HG03066 (cell line): ENCODE measurements around the gene AGPAT3.

Experiments used
- ATAC-seq: cut with Tn5 transposase; IDR thresholded peaks from one replicate; pipeline ENCODE4 v1.9.1; 2021; ENCODE audit warnings: low read depth; ENCODE audit not compliant: unreplicated experiment

The AGPAT3 gene

GRCh38 chr21:44011579-44012473 lies 146.8 kb downstream of the AGPAT3 start, which contains the start of gene TRAPPC10:
TRAPPC10 (plus strand) TSS chr21:44012309; CDS start chr21:44012494, 185 bp downstream.
- peak; percentile 56 for ATAC-seq

DNA sequence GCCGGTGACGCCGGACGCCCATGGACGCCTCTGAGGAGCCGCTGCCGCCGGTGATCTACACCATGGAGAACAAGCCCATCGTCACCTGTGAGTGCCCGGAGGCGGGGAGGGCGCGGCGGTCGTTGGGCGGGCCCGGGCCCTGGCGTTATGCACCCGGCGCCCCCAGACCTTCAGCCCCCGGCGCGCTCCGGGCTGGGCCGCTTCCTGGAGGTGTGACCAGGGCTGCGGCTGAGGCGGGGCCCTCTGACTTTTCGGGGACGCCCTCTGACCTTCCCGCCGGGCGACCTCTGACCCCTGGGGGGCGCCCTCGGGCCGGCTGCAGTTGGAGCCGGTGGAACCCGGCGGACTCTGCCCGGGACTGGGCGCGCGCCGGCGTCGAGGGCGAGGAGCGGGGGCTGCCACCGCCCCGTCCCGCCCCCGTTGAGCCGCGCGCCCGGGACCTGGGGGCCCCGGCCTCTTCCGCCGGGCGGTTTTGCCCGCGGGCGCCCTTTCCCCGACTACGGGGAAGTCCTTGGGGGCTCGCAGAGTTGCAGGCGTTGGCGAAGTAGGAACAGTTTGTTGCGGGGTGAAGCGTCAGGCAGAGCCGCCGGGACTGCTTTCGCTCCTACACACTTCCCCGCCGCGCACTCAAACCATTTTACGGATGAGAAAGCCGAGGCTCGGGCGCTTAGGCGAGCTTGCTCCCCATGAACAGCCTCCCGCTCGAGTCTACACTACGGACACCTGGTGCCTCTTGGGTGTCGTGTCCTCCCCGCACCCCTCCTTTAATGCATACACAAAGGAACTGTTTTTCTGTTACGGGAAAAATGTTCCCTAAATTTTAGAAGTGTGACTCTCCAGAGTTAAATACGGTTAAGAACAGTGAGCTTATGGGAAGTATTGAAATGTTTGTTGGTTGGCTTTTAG lies 147.7 kb downstream of the AGPAT3 start:
- peak; percentile 69 for ATAC-seq

DNA sequence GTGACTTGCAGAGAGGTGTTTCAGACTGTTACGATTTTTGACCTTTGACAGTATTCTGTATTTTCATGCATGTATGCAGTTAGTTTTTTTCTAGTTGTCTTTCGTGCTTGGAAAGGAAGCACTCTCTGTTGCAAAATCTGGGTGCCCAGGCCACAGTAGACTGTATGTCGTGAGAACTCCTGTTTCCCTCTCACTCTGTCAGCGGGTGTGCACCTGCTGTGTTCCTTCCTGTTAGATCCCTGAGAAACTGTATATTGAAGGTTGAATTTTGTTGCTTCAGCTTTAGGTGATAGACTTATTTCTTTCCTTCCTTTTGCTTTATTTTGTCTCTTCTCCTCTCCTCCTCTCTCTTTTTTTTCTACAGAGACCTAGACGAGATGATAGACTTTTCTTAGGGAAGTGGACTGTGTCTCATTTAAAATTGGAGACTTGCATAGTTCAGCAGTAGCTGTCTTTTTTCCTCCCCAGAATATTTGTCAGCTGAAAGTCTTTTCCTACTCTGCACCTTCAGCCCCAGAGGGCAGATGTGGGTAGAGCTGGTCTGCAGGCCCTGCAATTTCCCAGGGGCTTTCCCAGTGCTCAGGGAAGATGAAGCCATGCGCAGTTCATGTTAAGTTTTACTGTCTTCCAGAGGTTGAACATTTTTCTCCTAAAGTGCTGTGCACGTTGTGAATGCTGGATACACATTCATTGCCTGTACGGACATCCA lies 148.5 kb downstream of the AGPAT3 start:
- no peak for ATAC-seq

GRCh38 chr21:44017601-44018000 lies 152.6 kb downstream of the AGPAT3 start:
- no peak for ATAC-seq

DNA sequence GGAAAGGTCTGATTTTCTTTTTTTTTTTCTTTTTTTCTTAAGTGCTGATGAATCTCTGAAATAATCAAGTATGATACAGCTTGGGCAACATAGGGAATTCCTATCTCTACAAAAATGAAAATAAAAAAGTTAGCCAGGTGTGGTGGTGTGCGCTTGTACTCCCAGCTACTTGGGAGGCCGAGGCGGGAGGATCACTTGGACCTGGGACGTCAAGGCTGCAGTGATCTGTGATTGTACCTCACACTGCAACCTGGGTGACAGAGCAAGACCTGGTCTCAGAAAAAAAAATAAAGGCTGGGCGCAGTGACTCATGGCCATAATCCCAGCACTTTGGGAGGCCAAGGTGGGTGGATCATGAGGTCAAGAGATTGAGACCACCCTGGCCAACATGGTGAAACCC lies 153.1 kb downstream of the AGPAT3 start:
- no peak for ATAC-seq

GRCh38 chr21:44018813-44019567 lies 154.0 kb downstream of the AGPAT3 start:
- ATAC-seq, result no peak

- ATAC-seq, result no peak
These were observed 154.5 kb downstream of the AGPAT3 start for GRCh38 chr21:44019568-44019958.

DNA sequence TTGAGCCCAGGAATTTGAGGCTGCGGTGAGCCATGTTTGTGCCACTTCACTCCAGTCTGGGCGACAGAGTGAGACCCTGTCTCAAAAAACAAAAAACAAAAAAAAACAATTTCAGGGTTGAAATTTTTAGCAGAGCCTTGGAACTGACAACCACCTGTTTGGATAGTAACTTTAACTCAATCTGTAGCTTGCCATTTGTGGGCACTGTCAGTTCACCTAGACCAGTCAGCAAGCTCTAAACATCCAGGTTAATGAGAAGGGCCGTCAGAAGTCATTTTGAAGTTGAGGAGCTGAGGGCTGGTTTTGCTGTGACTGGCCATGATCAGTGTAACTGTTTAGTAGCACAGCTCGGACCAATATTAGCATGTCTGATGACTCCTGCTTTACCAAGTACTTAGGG lies 155.5 kb downstream of the AGPAT3 start:
- ATAC-seq, result no peak

DNA sequence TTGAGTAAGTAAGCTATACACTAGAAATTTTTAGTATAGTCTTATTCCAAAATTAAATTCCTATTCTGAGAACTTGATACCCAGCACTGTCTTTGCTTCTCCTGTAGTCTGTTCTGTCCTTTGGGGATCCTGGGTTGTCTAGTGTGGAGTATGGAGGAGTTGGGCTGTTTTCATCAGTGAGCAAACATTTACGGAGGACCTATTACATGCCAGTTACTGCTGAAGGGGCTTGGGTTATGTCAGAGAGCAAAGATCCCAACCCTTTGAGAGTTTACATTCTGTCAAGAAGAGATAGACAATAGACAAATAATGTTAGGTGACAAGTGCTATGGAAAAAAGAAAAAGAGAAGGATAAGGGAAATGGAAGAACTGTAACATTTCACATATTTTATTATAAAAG lies 156.0 kb downstream of the AGPAT3 start:
- ATAC-seq, result no peak

- ATAC-seq, result no peak
These were observed 159.2 kb downstream of the AGPAT3 start for GRCh38 chr21:44024257-44024656.

DNA sequence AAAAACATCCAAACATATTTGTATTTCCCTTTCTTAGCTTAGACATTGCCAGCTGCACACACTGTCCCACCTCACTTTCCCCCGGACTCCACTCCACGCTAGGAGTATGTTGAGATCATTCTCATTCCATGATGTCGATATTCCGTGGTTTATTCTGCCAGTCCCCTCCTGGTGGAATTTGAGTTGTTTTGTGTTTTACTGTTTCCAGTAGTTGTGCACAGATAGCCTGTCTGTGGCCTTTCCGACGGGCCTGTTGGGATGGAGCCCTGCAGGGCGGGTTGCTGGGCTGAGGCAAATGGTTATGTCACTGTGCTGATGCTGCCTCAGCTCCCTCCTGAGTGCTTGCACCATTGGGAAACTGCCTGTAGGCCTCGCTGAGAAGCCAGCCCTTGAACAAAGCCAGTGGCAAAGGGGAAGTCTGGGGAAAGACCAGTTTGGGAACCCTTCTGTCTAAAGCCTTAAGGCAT lies 159.9 kb downstream of the AGPAT3 start:
- no peak for ATAC-seq

- ATAC-seq, result no peak
These were observed 162.7 kb downstream of the AGPAT3 start for GRCh38 chr21:44027607-44028286.

- ATAC-seq, result no peak
These were observed 163.2 kb downstream of the AGPAT3 start for GRCh38 chr21:44028287-44028659.

DNA sequence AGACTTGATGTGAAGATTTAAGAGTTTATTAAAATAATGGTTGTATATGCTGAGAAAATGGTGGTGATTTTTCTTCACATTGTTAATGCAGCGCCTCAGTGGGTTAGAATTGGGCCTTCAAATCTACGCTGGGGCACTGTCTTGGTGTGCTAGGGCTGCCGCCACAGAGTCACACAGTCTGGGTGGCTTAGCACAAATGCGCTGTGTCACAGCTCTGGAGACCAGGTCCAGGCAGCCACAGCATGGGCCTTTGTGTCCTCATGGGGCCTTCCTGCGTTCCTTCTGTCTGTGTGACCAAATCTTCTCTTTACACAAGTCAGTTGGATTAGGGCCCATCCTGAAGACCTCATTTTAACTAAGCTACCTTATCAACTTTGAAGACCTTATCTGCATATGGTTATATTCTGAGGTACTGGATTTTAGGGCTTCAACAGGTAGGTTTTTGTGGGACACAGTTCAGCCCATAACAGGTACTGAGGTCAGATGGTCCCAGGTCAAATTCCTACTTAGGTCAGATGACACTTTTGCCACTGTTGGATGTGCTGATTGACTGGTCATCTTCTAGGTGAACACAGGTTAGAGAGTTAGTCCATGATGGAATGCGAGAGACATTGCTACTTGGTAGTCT lies 164.6 kb downstream of the AGPAT3 start:
- no peak for ATAC-seq

- no peak for ATAC-seq
These were observed 170.2 kb downstream of the AGPAT3 start for GRCh38 chr21:44035244-44035643.
